ENCODE data around the gene ATRNL1. TPM values are rescaled to one million over a fixed set of nuclear protein-coding genes. Genes with fewer than 3 reads are reported as not detected.

The ATRNL1 gene
- total and polyA plus RNA-seq, 2 of the 8 experiments (the other 6 are each of a cell fraction or from before 2014, with no cell fraction given): 5.1 to 17.6 TPM

GRCh38 chr10:115826396-115826795 lies 733.2 kb downstream of the ATRNL1 start:
- 84% methylated on average over 9 of the region's 9 CpGs; no CpG with 5 or more reads in 1 of the 2 experiments for WGBS, 2 experiments (ENCODE audit: extremely low coverage in 1 of 2, insufficient coverage in 1 of 2, insufficient read length in 1 of 2, insufficient replicate concordance in 2 of 2, low coverage in 1 of 2, low lambda C conversion rate in 2 of 2, missing lambda C conversion rate in 1 of 2)
- no peak overlapping the region for H2BK20ac ChIP-seq (ENCODE audit: low read length)
- H2BK5ac ChIP-seq (ENCODE audit: low read depth, low read length): no peak overlapping the region
- H2AK5ac ChIP-seq (ENCODE audit: low read depth, low read length): no peak overlapping the region
- no peak overlapping the region for H3K23ac ChIP-seq (ENCODE audit: insufficient read length)
- ChIA-PET CTCF (ENCODE audit: partially characterized antibody) (interaction anchor here (0.8 to 1.4 kb wide), 7 partner anchors 12 to 462 kb away, joined by 3 to 4 read pairs (median 3); no protein-coding TSS in a partner anchor), POLR2A (ENCODE audit: partially characterized antibody) (no interaction called here)
- H4K91ac ChIP-seq (replicated peaks; ENCODE audit: insufficient read length, low read length): no peak overlapping the region
- no peak overlapping the region for H3K56ac ChIP-seq (replicated peaks; ENCODE audit: insufficient read length, low read depth, low read length)
- H3K18ac ChIP-seq (ENCODE audit: extremely low read depth, low read length): no peak overlapping the region
- no peak overlapping the region for H2BK15ac ChIP-seq (ENCODE audit: low read length)
- H3K4me2 ChIP-seq (ENCODE audit: insufficient read depth in 1 of 2, low read depth in 2 of 2, low read length in 2 of 2): no peak overlapping the region
- H3K27ac ChIP-seq (ENCODE audit: low read depth, low read length): no peak overlapping the region
- no peaks in the 10 kb centered on the region for H3K4me1 ChIP-seq (replicated peaks in 1 of 4; ENCODE audit: control insufficient read depth in 3 of 4, insufficient read depth in 4 of 4, low read length in 3 of 4)
- no peaks in the 10 kb centered on the region for H3K36me3 ChIP-seq (ENCODE audit: control insufficient read depth in 2 of 4, insufficient read depth in 4 of 4, low read length in 3 of 4)
- no peak overlapping the region for H3K4me3 ChIP-seq (ENCODE audit: extremely low read depth in 1 of 4, insufficient read depth in 2 of 4, low read depth in 3 of 4, low read length in 4 of 4)
- no peak overlapping the region for H2AFZ ChIP-seq (ENCODE audit: low read length)
- H3K79me2 ChIP-seq (ENCODE audit: control insufficient read depth in 1 of 2, insufficient read depth in 2 of 2, low read length in 2 of 2): no peaks in the 10 kb centered on the region
- no peak overlapping the region for H4K5ac ChIP-seq (ENCODE audit: insufficient read length, low read depth, low read length)
- H3K14ac ChIP-seq (ENCODE audit: insufficient read length): no peak overlapping the region
- H3K9ac ChIP-seq (replicated peaks in 1 of 4; ENCODE audit: extremely low read depth in 1 of 4, low read depth in 3 of 4, low read length in 3 of 4): no peak overlapping the region
- H4K20me1 ChIP-seq (replicated peaks in 1 of 2; ENCODE audit: control insufficient read depth in 1 of 2, insufficient read depth in 2 of 2, low read length in 2 of 2): no peaks in the 10 kb centered on the region
- no peaks in the 10 kb centered on the region for H3K9me3 ChIP-seq (ENCODE audit: insufficient read depth in 2 of 2, low read depth in 1 of 2, low read length in 1 of 2)
- TF ChIP-seq ZNF274 (IDR thresholded peaks at IDR 0.05; ENCODE audit: borderline replicate concordance, extremely low read depth, low read length): no peak
- no peak for TF ChIP-seq ASH2L (IDR thresholded peaks at IDR 0.05; ENCODE audit: low read length)
- no peak for TF ChIP-seq FOSL1 (IDR thresholded peaks at IDR 0.05; ENCODE audit: insufficient read depth, low read depth, low read length)
- H3K79me1 ChIP-seq (ENCODE audit: low read depth, low read length): no peaks in the 10 kb centered on the region
- H2BK12ac ChIP-seq (ENCODE audit: low read depth, low read length): no peak overlapping the region
- H3K4ac ChIP-seq (replicated peaks; ENCODE audit: insufficient read length, low read depth, low read length): no peak overlapping the region
- no peak for DNase-seq (ENCODE audit: low read depth in 1 of 2, low spot score in 2 of 2)
- no peaks in the 10 kb centered on the region for H3K27me3 ChIP-seq (replicated peaks in 1 of 4; ENCODE audit: control insufficient read depth in 3 of 4, extremely low read depth in 1 of 4, insufficient read depth in 3 of 4, low read length in 3 of 4)
- no peak overlapping the region for H2BK120ac ChIP-seq (replicated peaks; ENCODE audit: low read depth, low read length)
- FAIRE-seq: no peak
- H3K23me2 ChIP-seq (ENCODE audit: low read depth, low read length): no peaks in the 10 kb centered on the region
- no peak overlapping the region for H4K8ac ChIP-seq (ENCODE audit: extremely low read depth, insufficient read depth, low read length)

All from H1 (cell line).